NT2/D1 (cell line): Measurements from ENCODE around the gene NDUFB11.

ENCODE experiments used
- SUZ12 ChIP-seq: IDR thresholded peaks from 2 replicates; pipeline ENCODE4 v1.6.1; 2011; ENCODE audit not compliant: insufficient read length, insufficient read depth; ENCODE audit errors: extremely low read depth
- YY1 ChIP-seq: IDR thresholded peaks from 2 replicates; pipeline ENCODE4 v1.6.1; 2011; ENCODE audit not compliant: insufficient read length, insufficient read depth
- ZNF274 ChIP-seq: IDR thresholded peaks from 2 replicates; pipeline ENCODE4 v1.6.1; 2011; ENCODE audit warnings: mild to moderate bottlenecking, low read depth, low read length

GRCh38 chrX:47170861-47171692 lies 26.6 kb upstream of the NDUFB11 start:
- TF ChIP-seq YY1 = no peak
- TF ChIP-seq SUZ12 = no peak
- TF ChIP-seq ZNF274 = no peak
